NCI-H1417 treated with DMSO at 0.1 percent for 48 hours (cell line): ENCODE data around the gene KLHL10.
"Not testable (repeated sequence)": the region's sequence is repeated elsewhere in the genome, so short reads cannot be mapped to it uniquely, and the experiment has no call there.

ENCODE experiments used
- DNase-seq: peaks from one replicate; lab custom pipeline; 2025; lab: John Stamatoyannopoulos, UW

Gene KLHL10

GRCh38 chr17:41851382-41851781 lies 13.8 kb downstream of the KLHL10 start:
- DNase-seq: not testable (repeated sequence)

- DNase-seq: no peak
These were observed 22.8 kb downstream of the KLHL10 start for GRCh38 chr17:41860254-41860931.

GRCh38 chr17:41863074-41863848 lies 25.6 kb downstream of the KLHL10 start:
- DNase-seq: no peak

GRCh38 chr17:41864498-41864835 lies 26.8 kb downstream of the KLHL10 start:
- no peak for DNase-seq

GRCh38 chr17:41864836-41865595 lies 27.4 kb downstream of the KLHL10 start, which contains the start of gene KLHL11:
Gene KLHL11, minus strand, starts transcription at chr17:41865423. Its CDS starts 53 bp downstream, at chr17:41865370.
- peak; percentile 13 for DNase-seq

GRCh38 chr17:41865596-41865893 lies 27.9 kb downstream of the KLHL10 start:
- no peak for DNase-seq

GRCh38 chr17:41868568-41868967 lies 30.9 kb downstream of the KLHL10 start:
- DNase-seq: no peak

GRCh38 chr17:41869426-41869825 lies 31.8 kb downstream of the KLHL10 start:
- DNase-seq: no peak

- DNase-seq: no peak
These were observed 32.5 kb downstream of the KLHL10 start for GRCh38 chr17:41870097-41870496.

GRCh38 chr17:41870627-41871026 lies 33.0 kb downstream of the KLHL10 start:
- DNase-seq: no peak

GRCh38 chr17:41871789-41872188 lies 34.2 kb downstream of the KLHL10 start:
- no peak for DNase-seq

- no peak for DNase-seq
These were observed 36.1 kb downstream of the KLHL10 start for GRCh38 chr17:41873559-41874292.

GRCh38 chr17:41874293-41874670 lies 36.7 kb downstream of the KLHL10 start:
- DNase-seq: not testable (repeated sequence)

- DNase-seq: no peak
These were observed 42.5 kb downstream of the KLHL10 start for GRCh38 chr17:41880130-41880529.

GRCh38 chr17:41882756-41883155 lies 45.1 kb downstream of the KLHL10 start:
- no peak for DNase-seq

- DNase-seq: no peak
These were observed 48.1 kb downstream of the KLHL10 start for GRCh38 chr17:41885733-41886132.

GRCh38 chr17:41888332-41888965 lies 50.8 kb downstream of the KLHL10 start:
- no peak for DNase-seq

- no peak for DNase-seq
These were observed 53.8 kb downstream of the KLHL10 start for GRCh38 chr17:41891135-41892020.

- DNase-seq: no peak
These were observed 54.4 kb downstream of the KLHL10 start for GRCh38 chr17:41892021-41892376.

- DNase-seq: no peak
These were observed 55.8 kb downstream of the KLHL10 start for GRCh38 chr17:41893384-41893783.

- DNase-seq: no peak
These were observed 57.2 kb downstream of the KLHL10 start for GRCh38 chr17:41894791-41895331.
